CD14-positive monocyte (primary cell): ENCODE measurements around the gene EDEM1. TPM values are rescaled to one million over a fixed set of nuclear protein-coding genes. Genes with fewer than 3 reads are reported as not detected.
A peak's percentile ranks its signal among the peaks of the same experiment; 100 is the strongest.

Experiments
- DNase-seq, 3 donors: peaks; one replicate each; pipeline ENCODE4 v3.0.0-alpha.2; 2011 to 2022
- H2AFZ ChIP-seq: 2 replicates; pipeline ENCODE4 v1.6.0; 2012; ENCODE audit warnings: mild to moderate bottlenecking, low read depth, low read length, inconsistent platforms; ENCODE audit not compliant: insufficient read depth, poor library complexity, severe bottlenecking
- H3K27ac ChIP-seq, 2 donors: 1 replicate in 1 of 2; 2 replicates in 1 of 2; pipeline ENCODE4 v1.5.1; 2012 to 2013; ENCODE audit warnings: low read length in 2 of 2, control low read depth in 1 of 2, inconsistent platforms in 1 of 2, low read depth in 1 of 2, mild to moderate bottlenecking in 1 of 2
- H3K27me3 ChIP-seq, 2 donors: one replicate each; pipeline versions ENCODE4 v1.6.0 to v1.6.1; 2011 to 2013; ENCODE audit warnings: low read length in 2 of 2; ENCODE audit not compliant: control insufficient read depth in 2 of 2, insufficient read depth in 2 of 2
- H3K36me3 ChIP-seq, 2 donors: replicated peaks in 1 of 2; 1 replicate in 1 of 2; 2 replicates in 1 of 2; pipeline versions ENCODE4 v1.5.1 to v1.6.1; 2012 to 2013; ENCODE audit warnings: low read length in 2 of 2, control low read depth in 1 of 2, inconsistent platforms in 1 of 2, mild to moderate bottlenecking in 1 of 2; ENCODE audit not compliant: insufficient read depth in 2 of 2, control insufficient read depth in 1 of 2
- H3K4me1 ChIP-seq, 2 donors: 1 replicate in 1 of 2; 2 replicates in 1 of 2; pipeline versions ENCODE4 v1.5.1 to v1.6.1; 2012 to 2013; ENCODE audit warnings: low read length in 2 of 2, control low read depth in 1 of 2, inconsistent platforms in 1 of 2, mild to moderate bottlenecking in 1 of 2, moderate library complexity in 1 of 2; ENCODE audit not compliant: insufficient read depth in 2 of 2, control insufficient read depth in 1 of 2
- H3K4me2 ChIP-seq: replicated peaks from 2 replicates; pipeline ENCODE3; 2012; ENCODE audit warnings: low read length, moderate library complexity, mild to moderate bottlenecking; ENCODE audit not compliant: poor library complexity, severe bottlenecking; ENCODE audit errors: extremely low read depth
- H3K4me3 ChIP-seq, 3 experiments: fragments of 200-600 bp in 1 of 3; sonication (generic) in 1 of 3; replicated peaks in 1 of 3; 1 replicate in 2 of 3; 2 replicates in 1 of 3; pipeline ENCODE4 v1.5.1; 2011 to 2013; ENCODE audit warnings: low read length in 3 of 3, mild to moderate bottlenecking in 3 of 3, control low read depth in 2 of 3, low read depth in 2 of 3, inconsistent platforms in 1 of 3, moderate library complexity in 1 of 3
- H3K79me2 ChIP-seq: 2 replicates; pipeline ENCODE4 v1.6.0; 2012; ENCODE audit warnings: mild to moderate bottlenecking, control low read depth, inconsistent platforms, low read length, moderate library complexity; ENCODE audit not compliant: insufficient read depth
- H3K9ac ChIP-seq: 2 replicates; pipeline ENCODE4 v1.6.0; 2017; ENCODE audit warnings: low read length, mild to moderate bottlenecking; ENCODE audit not compliant: insufficient read depth, poor library complexity, severe bottlenecking
- H3K9me3 ChIP-seq, 2 donors: replicated peaks in 1 of 2; 1 replicate in 1 of 2; 2 replicates in 1 of 2; pipeline versions ENCODE4 v1.5.1 to v1.6.1; 2012 to 2013; ENCODE audit warnings: low read length in 2 of 2, control low read depth in 1 of 2; ENCODE audit not compliant: control insufficient read depth in 1 of 2, insufficient read depth in 1 of 2
- H4K20me1 ChIP-seq: 2 replicates; pipeline ENCODE4 v1.6.0; 2012; ENCODE audit warnings: mild to moderate bottlenecking, low read length, control low read depth, moderate library complexity; ENCODE audit not compliant: insufficient read depth
- H3K27ac Mint-ChIP-seq, 7 donors: one replicate each; pipeline ENCODE4 v1.8.0; 2020; ENCODE audit warnings: mild to moderate bottlenecking in 7 of 7, mixed read lengths in 7 of 7, moderate library complexity in 6 of 7, inconsistent platforms in 2 of 7
- H3K27me3 Mint-ChIP-seq, 3 donors: one replicate each; pipeline ENCODE4 v1.8.0; 2021 to 2022; ENCODE audit warnings: low read depth in 3 of 3, mild to moderate bottlenecking in 3 of 3, mixed read lengths in 3 of 3, moderate library complexity in 3 of 3, inconsistent platforms in 1 of 3
- H3K36me3 Mint-ChIP-seq, 2 donors: one replicate each; pipeline ENCODE4 v1.8.0; 2020; ENCODE audit warnings: mixed read lengths in 2 of 2, inconsistent platforms in 1 of 2, mild to moderate bottlenecking in 1 of 2
- H3K4me1 Mint-ChIP-seq: one replicate; pipeline ENCODE4 v1.8.0; 2020; ENCODE audit warnings: mild to moderate bottlenecking, mixed read lengths
- H3K4me3 Mint-ChIP-seq, 2 donors: one replicate each; pipeline ENCODE4 v1.8.0; 2020; ENCODE audit warnings: mild to moderate bottlenecking in 2 of 2, mixed read lengths in 2 of 2, moderate library complexity in 1 of 2
- H3K9me3 Mint-ChIP-seq, 7 donors: one replicate each; pipeline ENCODE4 v1.8.0; 2020 to 2022; ENCODE audit warnings: mixed read lengths in 7 of 7, mild to moderate bottlenecking in 6 of 7, moderate library complexity in 6 of 7, inconsistent platforms in 2 of 7
- WGBS: methylation state at CpG from one replicate; pipeline ENCODE4 v1.1.5; 2013; ENCODE audit warnings: missing lambda C conversion rate; ENCODE audit not compliant: insufficient coverage; 5-methylcytosine and 5-hydroxymethylcytosine counted together
- intact Hi-C, 2 donors: fragments of 100-400 bp; cut with micrococcal nuclease; formaldehyde crosslinking; loops; one replicate each; pipeline versions ENCODE4 v1.15.0 to v1.15.1; 2023
- polyA plus RNA-seq, 3 donors: library from polyadenylated mRNA; depleted of rRNA in 1 of 3; unstranded in 2 of 3; stranded (reverse) in 1 of 3; fragments of 300-500 nt in 2 of 3; fragments of >200 nt in 1 of 3; fragmentation: Illumina TruSeq in 2 of 3; gene quantifications; 1 replicate in 2 of 3; 2 replicates in 1 of 3; pipeline ENCODE4 v1.2.3, GENCODE V29; 2012 to 2021
- TF ChIP-seq, protein P1 (sequence below): fragments of 200-600 bp; IDR thresholded peaks from one replicate; pipeline ENCODE4 v1.8.0; 2022; ENCODE audit warnings: antibody characterized with exemption, mild to moderate bottlenecking

Gene EDEM1
- polyA plus RNA-seq, 3 donors, result 17.5 to 31.7 (median 23.7) TPM

DNA sequence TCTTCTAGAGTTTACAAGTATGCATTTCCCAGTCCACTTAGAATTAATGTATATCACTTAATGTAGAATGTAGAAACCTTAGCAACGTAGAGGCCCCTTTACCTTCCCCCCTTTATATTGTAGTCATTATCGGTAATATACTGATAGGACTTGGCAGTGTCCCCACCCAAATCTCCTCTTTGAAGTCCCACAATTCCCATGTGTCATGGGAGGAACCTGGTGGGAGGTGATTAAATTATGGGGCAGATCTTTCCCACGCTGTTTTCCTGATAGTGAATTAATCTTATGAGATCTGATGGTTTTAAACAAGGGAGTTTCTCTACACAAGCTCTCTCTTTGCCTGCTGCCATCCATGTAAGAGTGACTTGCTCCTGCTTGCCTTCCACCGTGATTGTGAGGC is 34.4 kb upstream of the EDEM1 start:
- H3K36me3 Mint-ChIP-seq, result peaks cover 7 to 34% of the 10 kb centered on the region in 2 donors
- H3K27ac Mint-ChIP-seq, result peak overlapping the region in 6 of 7 donors; percentile 1 to 76 (median 20)
- peaks cover 51% of the 10 kb centered on the region for H3K4me1 Mint-ChIP-seq

GRCh38 chr3:5155241-5155640 is 32.3 kb upstream of the EDEM1 start:
- H3K27ac ChIP-seq, result peak overlapping the region in 1 of 2 donors; percentile 53
- no peak for DNase-seq
- TF ChIP-seq, protein P1, sequence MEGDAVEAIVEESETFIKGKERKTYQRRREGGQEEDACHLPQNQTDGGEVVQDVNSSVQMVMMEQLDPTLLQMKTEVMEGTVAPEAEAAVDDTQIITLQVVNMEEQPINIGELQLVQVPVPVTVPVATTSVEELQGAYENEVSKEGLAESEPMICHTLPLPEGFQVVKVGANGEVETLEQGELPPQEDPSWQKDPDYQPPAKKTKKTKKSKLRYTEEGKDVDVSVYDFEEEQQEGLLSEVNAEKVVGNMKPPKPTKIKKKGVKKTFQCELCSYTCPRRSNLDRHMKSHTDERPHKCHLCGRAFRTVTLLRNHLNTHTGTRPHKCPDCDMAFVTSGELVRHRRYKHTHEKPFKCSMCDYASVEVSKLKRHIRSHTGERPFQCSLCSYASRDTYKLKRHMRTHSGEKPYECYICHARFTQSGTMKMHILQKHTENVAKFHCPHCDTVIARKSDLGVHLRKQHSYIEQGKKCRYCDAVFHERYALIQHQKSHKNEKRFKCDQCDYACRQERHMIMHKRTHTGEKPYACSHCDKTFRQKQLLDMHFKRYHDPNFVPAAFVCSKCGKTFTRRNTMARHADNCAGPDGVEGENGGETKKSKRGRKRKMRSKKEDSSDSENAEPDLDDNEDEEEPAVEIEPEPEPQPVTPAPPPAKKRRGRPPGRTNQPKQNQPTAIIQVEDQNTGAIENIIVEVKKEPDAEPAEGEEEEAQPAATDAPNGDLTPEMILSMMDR, result no peak
- Mint-ChIP-seq H3K9me3 (peaks cover 0 to 3% (median 0%) of the 10 kb centered on the region in 7 donors), H3K27me3 (no peaks in the 10 kb centered on the region), H3K36me3 (peaks cover 4 to 29% of the 10 kb centered on the region in 2 donors), H3K27ac (peak overlapping the region in 4 of 7 donors; percentile 53 to 65 (median 58)), H3K4me1 (peaks cover 38% of the 10 kb centered on the region), H3K4me3 (no peak overlapping the region)
- intact Hi-C loops, result no loop called here
- H3K4me3 ChIP-seq, result no peak overlapping the region
- no peak overlapping the region for H2AFZ ChIP-seq
- H3K27me3 ChIP-seq, result no peaks in the 10 kb centered on the region
- no peak overlapping the region for H3K4me2 ChIP-seq
- H3K9me3 ChIP-seq, result no peaks in the 10 kb centered on the region
- peaks cover 99% of the 10 kb centered on the region for H3K79me2 ChIP-seq
- no peak overlapping the region for H3K9ac ChIP-seq
- no peaks in the 10 kb centered on the region for H3K4me1 ChIP-seq
- H3K36me3 ChIP-seq, result peaks cover 0 to 13% of the 10 kb centered on the region in 2 donors
- peaks cover 100% of the 10 kb centered on the region for H4K20me1 ChIP-seq

More for the DNA sequence above, 34.4 kb upstream of the EDEM1 start:
- Mint-ChIP-seq H3K9me3 (peaks cover 0 to 3% (median 0%) of the 10 kb centered on the region in 7 donors), H3K27me3 (no peaks in the 10 kb centered on the region), H3K4me3 (no peak overlapping the region)
- WGBS, result no CpG with 5 or more reads among the region's 4 CpGs
- Histone ChIP-seq H3K4me3 (no peak overlapping the region), H3K27me3 (no peaks in the 10 kb centered on the region), H4K20me1 (peaks cover 100% of the 10 kb centered on the region), H3K9me3 (no peaks in the 10 kb centered on the region), H3K4me2 (no peak overlapping the region), H2AFZ (no peak overlapping the region), H3K9ac (no peak overlapping the region), H3K36me3 (peaks cover 0 to 18% of the 10 kb centered on the region in 2 donors), H3K4me1 (peaks cover 10 to 12% of the 10 kb centered on the region in 2 donors), H3K27ac (no peak overlapping the region), H3K79me2 (peaks cover 99% of the 10 kb centered on the region)
- TF ChIP-seq, protein P1, result no peak
- intact Hi-C loops, result no loop called here
- DNase-seq, result no peak
